K562 (cell line): ENCODE measurements around the gene PARD3. TPM values are rescaled to one million over a fixed set of nuclear protein-coding genes. Genes with fewer than 3 reads are reported as not detected.

Experiments
- polyA plus RNA-seq, 8 experiments: library from polyadenylated mRNA; depleted of rRNA in 4 of 8; stranded (reverse) in 5 of 8; unstranded in 3 of 8; fragments of >200 nt; fragmentation: Nextera tagmentation in 2 of 8; fragmentation: Illumina TruSeq in 1 of 8; extraction: Ambion mirVana in 2 of 8; extraction: Trizol in 1 of 8; gene quantifications; 2 replicates each; pipeline versions ENCODE4 v1.2.1 to v1.2.3, GENCODE V29; 2011 to 2014; ENCODE audit warnings: inconsistent platforms in 1 of 8, missing spikeins in 1 of 8
- total RNA-seq, 7 experiments: library from RNA; depleted of rRNA in 6 of 7; stranded (reverse); fragments of >200 nt in 6 of 7; fragmentation: Illumina TruSeq in 2 of 7; extraction: Trizol in 2 of 7; gene quantifications; 2 replicates each; pipeline versions ENCODE4 v1.2.1 to v1.2.3, GENCODE V29; 2011 to 2021; ENCODE audit warnings: low replicate concordance in 1 of 7
- TF ChIP-seq, protein P1 (sequence below), 2 experiments: fragments of 450-650 bp; formaldehyde crosslinking in 1 of 2; IDR thresholded peaks; 2 replicates each; pipeline versions ENCODE4 v1.4.0 to v1.6.1; 2014 to 2020; ENCODE audit warnings: mild to moderate bottlenecking in 2 of 2, borderline replicate concordance in 1 of 2, low read depth in 1 of 2

Gene PARD3
- total and polyA plus RNA-seq, 9 of the 15 experiments (the other 6 are each of a cell fraction or from before 2014, with no cell fraction given), result 2.7 to 11.7 (median 7.7) TPM

DNA sequence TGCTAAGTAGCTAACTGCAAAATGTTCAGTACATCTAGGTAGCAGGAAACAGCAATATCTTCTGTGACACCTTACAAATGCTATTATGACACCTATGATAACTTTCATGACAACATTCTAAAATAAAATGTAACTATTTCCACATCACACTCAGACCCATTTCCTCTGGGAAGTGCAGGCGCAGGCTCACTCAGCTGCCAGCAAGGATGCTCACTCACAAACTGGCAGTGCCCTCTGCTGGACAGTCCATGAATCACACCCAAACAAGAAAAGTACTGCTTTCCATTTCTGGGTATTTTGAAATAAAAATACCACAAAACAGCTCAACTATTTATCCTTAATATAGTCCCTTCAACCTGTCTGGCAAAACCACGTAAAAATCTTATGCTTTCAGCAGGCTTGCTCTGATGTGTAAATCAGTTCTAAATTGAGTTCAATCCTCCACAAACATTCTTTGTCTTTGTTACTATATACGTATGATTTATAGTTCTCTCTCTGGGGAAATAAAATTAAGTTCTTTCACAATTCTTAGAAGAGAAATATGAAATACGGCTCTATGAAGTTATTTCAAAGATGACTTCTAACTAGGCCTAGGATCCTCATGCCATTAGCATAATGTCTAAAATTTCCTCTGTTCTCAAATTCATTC, 176.6 kb downstream of the PARD3 start (continued):
- TF ChIP-seq, protein P1, sequence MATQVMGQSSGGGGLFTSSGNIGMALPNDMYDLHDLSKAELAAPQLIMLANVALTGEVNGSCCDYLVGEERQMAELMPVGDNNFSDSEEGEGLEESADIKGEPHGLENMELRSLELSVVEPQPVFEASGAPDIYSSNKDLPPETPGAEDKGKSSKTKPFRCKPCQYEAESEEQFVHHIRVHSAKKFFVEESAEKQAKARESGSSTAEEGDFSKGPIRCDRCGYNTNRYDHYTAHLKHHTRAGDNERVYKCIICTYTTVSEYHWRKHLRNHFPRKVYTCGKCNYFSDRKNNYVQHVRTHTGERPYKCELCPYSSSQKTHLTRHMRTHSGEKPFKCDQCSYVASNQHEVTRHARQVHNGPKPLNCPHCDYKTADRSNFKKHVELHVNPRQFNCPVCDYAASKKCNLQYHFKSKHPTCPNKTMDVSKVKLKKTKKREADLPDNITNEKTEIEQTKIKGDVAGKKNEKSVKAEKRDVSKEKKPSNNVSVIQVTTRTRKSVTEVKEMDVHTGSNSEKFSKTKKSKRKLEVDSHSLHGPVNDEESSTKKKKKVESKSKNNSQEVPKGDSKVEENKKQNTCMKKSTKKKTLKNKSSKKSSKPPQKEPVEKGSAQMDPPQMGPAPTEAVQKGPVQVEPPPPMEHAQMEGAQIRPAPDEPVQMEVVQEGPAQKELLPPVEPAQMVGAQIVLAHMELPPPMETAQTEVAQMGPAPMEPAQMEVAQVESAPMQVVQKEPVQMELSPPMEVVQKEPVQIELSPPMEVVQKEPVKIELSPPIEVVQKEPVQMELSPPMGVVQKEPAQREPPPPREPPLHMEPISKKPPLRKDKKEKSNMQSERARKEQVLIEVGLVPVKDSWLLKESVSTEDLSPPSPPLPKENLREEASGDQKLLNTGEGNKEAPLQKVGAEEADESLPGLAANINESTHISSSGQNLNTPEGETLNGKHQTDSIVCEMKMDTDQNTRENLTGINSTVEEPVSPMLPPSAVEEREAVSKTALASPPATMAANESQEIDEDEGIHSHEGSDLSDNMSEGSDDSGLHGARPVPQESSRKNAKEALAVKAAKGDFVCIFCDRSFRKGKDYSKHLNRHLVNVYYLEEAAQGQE (IDR thresholded peaks at IDR 0.05; ENCODE audit: borderline replicate concordance), result peak; percentile 63; the same call in 1 of the 2 replicates
- TF ChIP-seq, protein P1 (CRISPR knock-in tag; IDR thresholded peaks at IDR 0.05; ENCODE audit: low read depth), result no peak
